A549 treated with GW870086 at 1 μM for 4 hours (cell line): ENCODE data around the gene PZP. TPM values are rescaled to one million over a fixed set of nuclear protein-coding genes. Genes with fewer than 3 reads are reported as not detected.

ENCODE experiments used
- total RNA-seq: library from RNA; stranded (reverse); fragments of 200-300 nt; extraction: Qiagen RNA extraction; gene quantifications from 5 replicates; pipeline ENCODE4 v1.2.3, GENCODE V29; 2022; ENCODE audit warnings: low read depth

PZP gene
- total RNA-seq: not detected in 5 replicates

GRCh38 chr12:9208229-9208628 lies at the start of gene PZP:
PZP (minus strand) TSS chr12:9208395; CDS start chr12:9208341, 54 bp downstream.

GRCh38 chr12:9115731-9116559 lies 92.2 kb downstream of the PZP start, which contains the start of gene A2M:
A2M (minus strand) TSS chr12:9115919; CDS start chr12:9115849, 70 bp downstream.

Other genes with a start within 250 kb of the PZP start
- gene KLRG1, start 218.8 kb downstream of the PZP start, total RNA-seq: 1.1 to 2.6 TPM (median 1.5 TPM) in 5 replicates
- gene A2M, start 92.5 kb downstream of the PZP start, total RNA-seq: 0.09 to 0.22 TPM (median 0.17 TPM) in 3 of 5 replicates, not detected in the others